ENCODE measurements around the gene ZNF366. TPM values are rescaled to one million over a fixed set of nuclear protein-coding genes. Genes with fewer than 3 reads are reported as not detected.

ZNF366 gene
- total RNA-seq, 4 donors from 2014 or later, result 2.6 to 14.7 (median 3.8) TPM

DNA sequence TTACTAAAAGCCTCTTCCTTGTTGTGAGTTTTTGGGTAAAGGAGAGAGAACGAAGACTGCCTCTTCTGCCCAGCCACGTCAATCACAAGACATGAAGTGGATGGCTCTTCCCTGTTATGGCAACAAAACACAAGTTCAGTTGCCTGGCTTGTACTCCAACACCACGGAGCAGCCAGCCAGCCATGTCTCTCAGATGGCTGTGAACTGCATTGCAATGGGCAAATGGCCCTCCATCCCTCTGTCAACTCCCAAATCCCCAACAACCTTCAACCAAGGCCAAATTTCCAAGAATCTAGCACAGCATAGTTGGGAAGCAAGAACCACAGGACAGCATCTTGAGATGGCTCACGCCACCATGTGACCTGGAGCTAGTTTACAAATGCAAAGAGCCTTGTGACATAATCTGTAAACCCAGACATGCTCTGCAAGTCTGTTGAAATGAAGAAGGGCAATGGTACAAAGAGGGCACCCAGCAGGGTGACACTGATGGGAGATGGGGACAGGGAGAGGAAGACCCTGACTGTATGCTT, 53.9 kb downstream of the ZNF366 start:
- TF ChIP-seq, protein P1, sequence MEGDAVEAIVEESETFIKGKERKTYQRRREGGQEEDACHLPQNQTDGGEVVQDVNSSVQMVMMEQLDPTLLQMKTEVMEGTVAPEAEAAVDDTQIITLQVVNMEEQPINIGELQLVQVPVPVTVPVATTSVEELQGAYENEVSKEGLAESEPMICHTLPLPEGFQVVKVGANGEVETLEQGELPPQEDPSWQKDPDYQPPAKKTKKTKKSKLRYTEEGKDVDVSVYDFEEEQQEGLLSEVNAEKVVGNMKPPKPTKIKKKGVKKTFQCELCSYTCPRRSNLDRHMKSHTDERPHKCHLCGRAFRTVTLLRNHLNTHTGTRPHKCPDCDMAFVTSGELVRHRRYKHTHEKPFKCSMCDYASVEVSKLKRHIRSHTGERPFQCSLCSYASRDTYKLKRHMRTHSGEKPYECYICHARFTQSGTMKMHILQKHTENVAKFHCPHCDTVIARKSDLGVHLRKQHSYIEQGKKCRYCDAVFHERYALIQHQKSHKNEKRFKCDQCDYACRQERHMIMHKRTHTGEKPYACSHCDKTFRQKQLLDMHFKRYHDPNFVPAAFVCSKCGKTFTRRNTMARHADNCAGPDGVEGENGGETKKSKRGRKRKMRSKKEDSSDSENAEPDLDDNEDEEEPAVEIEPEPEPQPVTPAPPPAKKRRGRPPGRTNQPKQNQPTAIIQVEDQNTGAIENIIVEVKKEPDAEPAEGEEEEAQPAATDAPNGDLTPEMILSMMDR (IDR thresholded peaks at IDR 0.05; ENCODE audit: low read depth), result no peak

DNA sequence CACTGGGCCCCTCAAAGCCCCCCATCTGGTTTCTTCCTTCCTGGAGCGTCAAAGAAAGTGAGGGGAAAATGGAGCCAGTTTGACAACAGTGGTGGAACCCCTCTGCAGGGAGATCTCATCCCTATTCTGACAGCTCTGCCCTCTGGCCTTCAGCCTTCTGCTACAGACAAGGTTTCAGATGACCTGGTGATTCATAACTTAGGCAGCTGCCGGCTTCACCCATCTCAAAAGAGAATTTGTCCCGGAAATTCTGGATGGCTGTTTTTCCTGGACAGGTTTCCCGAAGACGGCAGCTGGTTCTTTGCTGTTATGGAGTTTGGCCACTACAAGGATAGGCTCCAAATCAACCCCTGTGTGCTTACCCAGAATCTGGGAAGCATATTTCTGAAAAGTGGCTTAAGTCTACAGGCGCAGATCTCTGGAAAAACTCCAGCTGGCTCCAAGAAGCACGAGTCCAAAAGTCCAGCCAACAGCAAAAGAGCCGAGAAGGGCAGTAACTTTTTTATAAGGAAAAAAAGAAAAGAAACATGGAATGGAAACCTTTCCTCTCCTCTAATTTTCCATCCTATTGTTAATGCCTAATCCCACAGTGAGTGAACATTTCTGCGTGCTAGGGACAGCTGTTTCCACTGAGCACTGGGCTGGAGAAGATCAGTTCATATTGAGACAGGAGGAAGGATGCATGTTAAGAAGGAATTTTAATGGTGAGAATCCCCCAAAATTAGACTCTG, 54.5 kb downstream of the ZNF366 start:
- TF ChIP-seq, protein P1 (IDR thresholded peaks at IDR 0.05; ENCODE audit: low read depth), result no peak

DNA sequence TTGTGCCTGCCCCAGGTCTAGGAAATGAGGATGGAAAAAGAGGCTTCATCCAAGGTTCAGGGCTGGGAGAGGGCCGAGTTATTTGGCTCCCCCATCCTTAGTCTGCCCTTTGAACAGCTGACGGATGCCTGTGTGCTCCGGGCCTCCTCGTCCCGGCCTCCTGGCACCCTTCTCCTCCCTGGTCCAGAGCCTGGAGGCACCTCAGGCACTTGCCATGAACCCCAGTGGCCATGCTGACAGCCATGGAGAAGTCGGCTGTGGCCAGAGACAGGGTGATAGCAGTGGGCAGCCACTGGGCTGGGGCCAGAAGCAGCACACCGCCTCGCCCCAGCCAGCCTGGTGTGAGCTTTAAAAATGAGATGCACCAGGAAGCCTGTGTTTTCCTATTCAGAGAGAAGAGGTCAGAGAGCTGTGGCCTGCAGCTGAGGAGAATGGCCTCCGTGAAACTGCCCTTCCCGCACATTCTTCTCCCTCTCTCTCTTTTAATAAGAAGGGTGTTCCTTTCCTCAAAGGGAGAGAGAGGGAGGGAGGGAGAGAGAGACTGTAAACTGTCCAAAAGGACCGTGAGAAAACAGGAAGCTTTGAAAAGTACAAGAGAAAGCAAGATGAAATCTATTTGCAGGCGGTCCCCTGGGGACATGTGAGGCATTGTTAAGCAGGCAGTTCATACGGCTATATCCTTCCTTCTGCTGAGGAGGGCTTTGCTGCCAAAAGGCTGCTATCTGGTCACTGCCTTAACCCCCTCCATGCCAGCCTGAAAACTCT, 55.3 kb downstream of the ZNF366 start:
- TF ChIP-seq, protein P1 (IDR thresholded peaks at IDR 0.05; ENCODE audit: low read depth), result no peak

DNA sequence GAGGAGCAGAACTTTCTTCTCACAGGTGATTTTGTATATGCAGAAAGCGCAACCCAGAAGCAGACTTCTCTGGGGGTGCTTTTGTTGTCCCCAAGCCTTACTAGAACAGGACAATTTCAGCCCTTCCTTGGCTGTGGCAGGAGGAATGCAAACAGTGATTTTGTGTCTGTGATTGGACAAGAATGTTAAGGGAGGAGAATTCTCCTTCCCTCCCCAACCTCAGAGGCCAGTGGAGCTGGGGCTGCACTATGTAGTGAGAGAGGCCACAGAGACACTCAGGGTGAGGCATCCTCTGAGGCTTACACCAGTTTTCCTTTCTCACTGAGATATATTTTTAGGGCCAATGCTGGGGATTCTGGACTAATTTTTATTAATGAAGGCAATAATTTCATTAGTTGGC, 58.8 kb downstream of the ZNF366 start:
- TF ChIP-seq, protein P1 (IDR thresholded peaks at IDR 0.05; ENCODE audit: low read depth), result no peak

DNA sequence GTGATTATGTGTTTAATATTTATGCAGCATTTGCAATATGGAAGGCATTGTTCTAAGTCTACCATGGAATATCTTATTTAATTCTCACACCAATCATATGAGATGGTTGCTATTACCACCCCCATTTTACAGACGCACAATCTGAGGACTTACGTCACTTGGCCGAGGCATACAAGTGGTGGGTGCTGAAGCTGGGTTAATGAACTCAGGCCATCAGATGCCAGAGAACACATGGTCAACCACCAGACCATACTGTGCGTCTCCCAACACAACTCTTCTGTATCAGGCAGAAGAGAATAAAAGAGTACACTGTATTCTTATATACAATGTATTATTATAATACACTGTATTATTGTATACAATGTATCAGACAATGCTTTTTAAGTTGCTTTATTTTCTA, 59.5 kb downstream of the ZNF366 start:
- TF ChIP-seq, protein P1 (IDR thresholded peaks at IDR 0.05; ENCODE audit: low read depth), result no peak

DNA sequence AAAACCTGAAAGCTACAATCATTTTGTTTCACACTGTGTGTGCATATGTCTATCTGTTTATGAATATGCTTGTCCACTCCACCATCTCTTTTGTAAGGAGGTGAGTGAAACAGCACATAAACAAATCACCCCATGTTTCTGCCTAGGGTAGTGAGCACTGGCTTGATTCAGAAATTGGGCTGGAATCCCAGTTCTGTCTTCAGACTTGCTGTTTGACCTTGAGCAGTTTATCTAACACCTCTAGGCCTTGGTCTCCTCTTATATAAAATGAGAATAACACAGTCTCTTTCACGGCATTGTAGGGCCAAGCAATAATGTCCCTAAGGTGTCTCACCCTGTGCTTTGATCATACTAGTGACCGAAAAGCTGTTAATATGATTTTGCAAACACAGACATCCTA, 61.2 kb downstream of the ZNF366 start:
- TF ChIP-seq, protein P1 (IDR thresholded peaks at IDR 0.05; ENCODE audit: low read depth), result no peak

DNA sequence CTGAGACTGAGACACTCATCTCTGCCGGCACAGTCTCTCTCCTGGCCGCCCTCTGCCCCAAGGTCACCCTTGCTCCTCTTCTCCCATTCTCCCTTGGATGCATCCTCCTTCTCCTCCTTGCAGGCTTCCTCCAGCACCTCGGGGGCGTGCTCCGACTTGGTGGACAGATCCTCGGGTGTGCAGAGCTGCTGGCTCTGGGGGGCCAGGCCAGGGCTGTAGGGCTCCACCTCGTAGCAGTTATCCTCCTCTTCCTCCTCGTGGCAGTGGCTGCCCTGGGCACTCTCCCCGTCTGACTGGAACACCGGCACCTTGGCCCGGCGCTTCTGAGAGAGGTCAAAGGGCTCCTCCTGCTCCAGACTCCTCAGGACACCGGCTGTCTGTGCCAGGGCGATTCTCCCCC, 63.3 kb downstream of the ZNF366 start:
- TF ChIP-seq, protein P1 (IDR thresholded peaks at IDR 0.05; ENCODE audit: low read depth), result no peak

Data from subcutaneous adipose tissue (tissue), 4 donors.